EL (cell line): ENCODE results near the gene SKA2.
A peak's percentile ranks its signal among the peaks of the same experiment; 100 is the strongest.
"Not testable (repeated sequence)": the region's sequence is repeated elsewhere in the genome, so short reads cannot be mapped to it uniquely, and the experiment has no call there.

Experiments
- DNase-seq: peaks from one replicate; pipeline ENCODE4 v3.0.0-alpha.2; 2016

SKA2 gene

GRCh38 chr17:59151006-59151405 is 4.0 kb downstream of the SKA2 start:
- DNase-seq: no peak

DNA sequence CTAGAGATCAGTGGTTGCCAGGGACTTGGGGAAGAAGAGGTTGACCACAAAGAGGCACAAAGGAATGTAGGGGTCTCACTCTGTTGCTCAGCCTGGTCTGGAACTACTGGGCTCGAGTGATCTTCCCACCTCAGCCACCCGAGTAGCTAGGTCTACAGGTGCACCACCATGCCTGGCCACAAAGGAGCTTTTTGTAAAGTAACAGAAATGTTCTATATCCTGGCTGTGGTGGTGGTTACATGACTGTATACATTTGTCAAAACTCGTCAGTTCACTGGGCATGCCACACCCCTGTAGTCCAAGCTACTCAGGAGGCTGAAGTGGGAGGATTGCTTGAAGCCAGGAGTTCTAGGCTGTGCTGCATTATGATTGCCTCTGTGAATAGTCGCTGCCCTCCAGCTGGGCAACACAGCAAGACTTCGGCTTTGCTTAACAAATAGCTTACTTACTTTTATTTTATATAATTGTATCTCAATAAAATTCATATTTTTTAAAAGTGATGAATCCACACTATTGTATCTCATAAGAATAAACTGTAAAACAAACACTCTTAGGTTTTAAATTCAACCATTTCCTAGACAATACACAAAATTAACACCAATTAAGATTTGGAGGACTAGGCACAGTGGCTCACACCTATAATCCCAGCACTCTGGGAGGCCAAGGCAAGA is 5.0 kb downstream of the SKA2 start:
- no peak for DNase-seq

- peak; percentile 59 for DNase-seq
Observed at GRCh38 chr17:59149051-59149450, 5.9 kb downstream of the SKA2 start.

GRCh38 chr17:59145571-59146096 is 9.4 kb downstream of the SKA2 start:
- DNase-seq: no peak

GRCh38 chr17:59141860-59142259 is 13.1 kb downstream of the SKA2 start:
- DNase-seq: no peak

- no peak for DNase-seq
Observed at GRCh38 chr17:59139939-59140338, 15.0 kb downstream of the SKA2 start.

DNA sequence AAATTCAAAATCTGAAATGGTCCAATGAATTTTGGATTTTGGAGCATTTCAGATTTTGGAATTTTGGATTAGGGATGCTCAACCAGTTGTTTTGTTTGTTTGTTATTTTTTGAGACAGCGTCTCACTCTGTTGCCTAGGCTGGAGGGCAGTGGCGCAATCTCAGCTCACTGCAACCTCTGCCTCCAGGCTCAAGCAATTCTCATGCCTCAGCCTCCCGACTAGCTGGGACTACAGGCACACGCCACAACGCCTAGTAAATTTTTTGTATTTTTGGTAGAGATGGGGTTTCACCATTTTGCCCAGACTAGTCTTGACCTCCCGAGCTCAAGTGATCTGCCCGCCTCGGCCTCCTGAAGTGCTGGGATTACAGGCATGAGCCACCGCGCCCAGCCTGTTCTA is 16.6 kb downstream of the SKA2 start:
- DNase-seq: not testable (repeated sequence)

- no peak for DNase-seq
Observed at GRCh38 chr17:59131131-59131530, 23.9 kb downstream of the SKA2 start.

- no peak for DNase-seq
Observed at GRCh38 chr17:59129814-59130213, 25.2 kb downstream of the SKA2 start.

GRCh38 chr17:59126809-59127417 is 28.1 kb downstream of the SKA2 start:
- no peak for DNase-seq

DNA sequence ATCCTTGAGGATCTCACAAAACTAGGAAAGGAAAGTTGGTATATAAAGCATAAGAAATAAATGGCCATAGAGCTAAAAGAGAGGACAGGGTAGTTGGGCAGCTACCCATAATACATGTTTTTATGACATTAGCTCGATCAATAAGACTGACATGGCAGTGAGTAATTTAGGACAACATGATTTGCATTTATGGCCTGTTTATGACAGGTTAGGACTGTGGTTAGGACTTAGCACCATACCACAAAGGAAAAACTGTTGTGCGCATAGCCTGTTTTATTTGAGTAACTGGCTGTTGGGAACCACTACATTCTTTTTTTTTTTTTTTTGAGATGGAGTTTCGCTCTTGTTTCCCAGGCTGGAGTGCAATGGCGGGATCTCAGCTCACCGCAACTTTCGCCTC is 30.3 kb downstream of the SKA2 start:
- DNase-seq: no peak

DNA sequence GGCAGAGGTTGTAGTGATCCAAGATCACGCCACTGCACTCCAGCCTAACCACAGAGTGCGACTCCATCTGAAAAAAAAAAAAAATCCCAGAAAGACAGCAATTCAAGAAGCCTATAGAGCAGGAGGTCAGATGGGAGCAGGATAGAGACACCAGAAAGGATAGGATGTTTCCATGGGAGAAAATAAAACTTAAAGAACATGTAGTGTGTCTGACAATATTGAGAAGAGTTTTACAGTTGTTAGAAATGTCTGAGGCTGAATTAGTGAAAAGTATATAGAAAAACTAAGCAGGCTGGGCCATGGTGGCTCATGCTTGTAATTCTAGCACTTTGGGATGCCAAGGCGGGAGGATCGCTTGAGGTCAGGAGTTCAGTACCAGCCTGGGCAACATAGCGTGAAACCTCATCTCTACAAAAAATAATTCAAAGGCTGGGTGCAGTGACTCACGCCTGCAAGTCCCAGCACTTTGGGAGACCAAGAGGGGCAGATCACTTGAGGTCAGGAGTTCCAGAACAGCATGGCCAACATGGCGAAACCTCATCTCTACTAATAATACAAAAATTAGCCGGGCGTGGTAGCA is 33.0 kb downstream of the SKA2 start:
- no peak for DNase-seq

- DNase-seq: no peak
Observed at GRCh38 chr17:59115474-59115873, 39.5 kb downstream of the SKA2 start.

DNA sequence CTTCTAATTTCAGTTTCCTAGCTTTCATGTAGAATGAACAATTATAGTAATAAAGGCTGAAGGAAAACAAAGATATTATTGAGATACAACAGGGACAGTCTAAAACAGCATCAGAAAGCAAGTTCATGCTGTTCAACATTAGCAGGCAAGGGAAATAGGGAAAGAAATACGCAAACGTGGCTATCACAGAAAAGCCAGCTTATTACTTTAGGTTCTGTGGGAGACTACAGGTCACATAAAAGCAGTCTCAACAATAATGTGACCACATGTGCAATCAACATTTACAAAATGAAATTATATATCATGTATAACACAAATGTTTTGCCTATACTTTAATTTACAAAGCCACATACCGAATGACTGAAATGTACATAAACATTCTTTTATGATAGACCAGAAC is 43.4 kb downstream of the SKA2 start:
- no peak for DNase-seq

DNA sequence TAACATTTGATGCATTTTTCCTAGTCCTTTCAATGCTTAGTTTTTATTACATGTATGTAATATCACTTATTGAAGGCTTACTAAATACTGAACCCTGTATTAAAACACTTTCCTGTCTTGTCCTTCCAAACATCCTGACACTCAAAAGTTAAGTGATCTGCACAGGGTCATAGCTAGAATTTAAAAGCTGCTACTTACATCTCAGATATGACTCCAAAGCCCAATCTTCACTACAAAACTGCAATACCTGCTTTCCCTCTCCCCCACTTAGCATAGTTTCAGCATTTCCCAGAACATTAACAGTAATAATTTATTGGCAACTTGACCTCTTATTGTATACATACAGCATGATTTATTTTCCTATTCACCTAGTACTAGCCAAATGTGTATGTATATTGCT is 44.0 kb downstream of the SKA2 start:
- no peak for DNase-seq

DNA sequence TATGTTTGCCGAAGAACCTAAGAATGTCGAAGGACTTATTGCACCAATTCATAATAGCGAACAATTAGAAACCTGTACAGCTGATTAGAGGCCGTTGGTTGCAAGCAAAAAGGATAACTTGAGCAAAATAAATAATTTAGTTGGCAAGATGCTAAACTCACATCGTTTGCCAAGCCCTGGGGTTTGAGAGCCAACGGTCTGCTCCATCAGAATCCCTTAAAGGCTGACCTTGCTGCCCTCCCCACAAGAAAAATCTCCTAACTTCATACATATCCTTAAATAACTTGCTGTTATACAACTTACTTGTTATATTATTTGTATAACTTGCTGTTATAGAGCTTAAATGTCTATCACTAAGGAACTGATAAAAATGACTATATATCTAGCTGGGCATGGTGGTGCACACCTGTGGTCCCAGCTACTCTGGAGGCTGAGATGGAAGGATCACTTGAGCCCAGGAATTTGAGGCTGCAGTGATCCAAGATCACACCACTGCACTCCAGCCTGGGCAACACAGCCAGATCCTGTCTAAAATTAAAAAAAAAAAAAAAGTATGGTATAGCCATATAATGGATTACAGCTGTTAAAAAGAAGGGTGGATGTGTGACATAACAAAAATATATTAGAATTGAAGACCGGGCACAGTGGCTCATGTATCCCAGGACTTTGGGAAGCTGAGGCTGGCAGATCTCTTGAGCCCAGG is 46.4 kb downstream of the SKA2 start:
- DNase-seq: no peak

GRCh38 chr17:59107306-59107670 is 47.7 kb downstream of the SKA2 start:
- no peak for DNase-seq

- DNase-seq: peak; percentile 99
Observed at GRCh38 chr17:59106463-59107305, 48.3 kb downstream of the SKA2 start, which contains the start of gene TRIM37. Gene TRIM37, minus strand, starts transcription at chr17:59106880. Its CDS starts 419 bp downstream, at chr17:59106461.

- DNase-seq: peak; percentile 64
Observed at GRCh38 chr17:59105852-59106462, 49.0 kb downstream of the SKA2 start.

DNA sequence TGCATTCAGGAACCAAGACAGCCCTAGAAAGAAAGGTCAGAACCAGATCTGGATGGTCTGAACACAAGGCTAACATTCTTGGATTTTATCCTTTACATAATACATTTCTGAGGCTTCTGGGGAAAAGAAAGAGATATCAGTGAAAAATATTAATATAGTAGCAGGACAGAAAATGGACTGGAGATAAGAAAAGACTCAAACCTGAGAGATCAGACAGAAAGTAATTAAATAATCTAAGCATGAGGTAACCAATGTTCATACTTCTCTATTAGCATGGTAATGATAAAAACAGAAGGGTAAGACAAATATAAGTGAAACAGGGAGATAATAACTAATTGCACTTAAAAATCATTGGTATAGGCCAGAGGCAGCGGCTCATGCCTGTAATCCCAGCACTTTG is 53.8 kb downstream of the SKA2 start:
- DNase-seq: no peak

GRCh38 chr17:59097876-59098275 is 57.1 kb downstream of the SKA2 start:
- no peak for DNase-seq

GRCh38 chr17:59094861-59095530 is 60.0 kb downstream of the SKA2 start:
- no peak for DNase-seq
